GM12878 (cell line): ENCODE data around the gene CSMD2. TPM values are rescaled to one million over a fixed set of nuclear protein-coding genes. Genes with fewer than 3 reads are reported as not detected.

Experiments
- ATAC-seq: fragments of 200-7000 bp; cut with Tn5 transposase; 3 replicates; pipeline ENCODE4 v1.9.1; 2020; ENCODE audit warnings: mild to moderate bottlenecking, moderate library complexity
- BruUV-seq: library from RNA; stranded (reverse); fragments of 400-500 nt; replicated peaks from 2 replicates; lab custom pipeline; 2021; lab: Mats Ljungman, UMichigan
- CTCF ChIA-PET: fragments of 300-600 bp; sonication (Branson Sonifier 250); formaldehyde crosslinking; extraction: SDS; loops from one replicate; lab custom pipeline; 2021; ENCODE audit warnings: inconsistent platforms; lab: Yijun Ruan, JAX
- POLR2A ChIA-PET: fragments of 350-600 bp; formaldehyde crosslinking; extraction: SDS; loops from one replicate; lab custom pipeline; 2021; ENCODE audit warnings: inconsistent platforms; lab: Charles Lee
- RAD21 ChIA-PET: fragments of 300-600 bp; sonication (Branson Sonifier 250); formaldehyde crosslinking; loops from one replicate; lab custom pipeline; 2023; ENCODE audit warnings: antibody characterized with exemption; ENCODE audit not compliant: unreplicated experiment; lab: Charles Lee
- SMC1A ChIA-PET: fragments of 300-600 bp; sonication (Branson Sonifier 250); formaldehyde crosslinking; loops from one replicate; lab custom pipeline; 2023; ENCODE audit not compliant: unreplicated experiment, uncharacterized antibody; lab: Charles Lee
- DNase-seq: peaks from one replicate; pipeline ENCODE4 v3.0.0-alpha.2; 2011; ENCODE audit warnings: low read depth, low spot score
- FAIRE-seq: peaks from 3 replicates; lab custom pipeline; 2011; peaks lifted over from hg19 to GRCh38; lab: Jason Lieb, UNC
- H2AFZ ChIP-seq: 2 replicates; pipeline ENCODE4 v1.6.0; 2011; ENCODE audit warnings: low read depth, low read length, control low read depth; ENCODE audit not compliant: control insufficient read depth
- H3K27ac ChIP-seq: 2 replicates; pipeline ENCODE4 v1.5.1; 2011; ENCODE audit warnings: control low read depth; ENCODE audit not compliant: control insufficient read depth, insufficient read depth
- H3K27me3 ChIP-seq, 2 experiments: replicated peaks in 1 of 2; 2 replicates each; pipeline versions ENCODE4 v1.6.0 to v1.6.1; 2011; ENCODE audit warnings: low read length in 1 of 2; ENCODE audit not compliant: control insufficient read depth in 2 of 2, insufficient read depth in 2 of 2
- H3K36me3 ChIP-seq, 2 experiments: 2 replicates each; pipeline ENCODE4 v1.5.1; 2011; ENCODE audit warnings: low read length in 1 of 2; ENCODE audit not compliant: control insufficient read depth in 2 of 2, insufficient read depth in 2 of 2
- H3K4me1 ChIP-seq: 2 replicates; pipeline ENCODE4 v1.6.1; 2011; ENCODE audit warnings: mild to moderate bottlenecking, low read length, moderate library complexity, mixed read lengths; ENCODE audit not compliant: control insufficient read depth, insufficient read depth
- H3K4me2 ChIP-seq: 2 replicates; pipeline ENCODE4 v1.6.0; 2011; ENCODE audit warnings: control low read depth; ENCODE audit not compliant: control insufficient read depth, insufficient read depth
- H3K4me3 ChIP-seq: fragments of 200-600 bp; sonication (generic); 2 replicates; pipeline ENCODE4 v1.5.1; 2016
- H3K79me2 ChIP-seq: 2 replicates; pipeline ENCODE4 v1.6.0; 2011; ENCODE audit warnings: low read length; ENCODE audit not compliant: control insufficient read depth, insufficient read depth
- H3K9ac ChIP-seq: 2 replicates; pipeline ENCODE4 v1.8.0; 2011; ENCODE audit warnings: low read length, control low read depth, mixed read lengths; ENCODE audit not compliant: control insufficient read depth, insufficient read depth
- H3K9me3 ChIP-seq: replicated peaks from 3 replicates; pipeline ENCODE4 v1.5.1; 2011; ENCODE audit warnings: mild to moderate bottlenecking, low read length; ENCODE audit not compliant: control insufficient read depth, insufficient read depth
- H4K20me1 ChIP-seq: 2 replicates; pipeline ENCODE4 v1.6.0; 2011; ENCODE audit not compliant: control insufficient read depth, insufficient read depth
- CHD1 ChIP-seq: IDR thresholded peaks from 2 replicates; pipeline ENCODE4 v1.6.1; 2012; ENCODE audit warnings: low read depth, low read length, improper control_type of control experiment
- CTCF ChIP-seq, 3 experiments: IDR thresholded peaks in 2 of 3; conservative IDR thresholded peaks in 1 of 3; 2 replicates each; pipeline ENCODE4 v1.5.1; 2011; ENCODE audit warnings: low read depth in 3 of 3, low read length in 3 of 3, mild to moderate bottlenecking in 3 of 3, control low read depth in 2 of 3, moderate library complexity in 2 of 3, inconsistent platforms in 1 of 3, mixed read lengths in 1 of 3; ENCODE audit not compliant: control insufficient read depth in 2 of 3, insufficient read depth in 1 of 3; ENCODE audit errors: extremely low read depth in 1 of 3
- FOXK2 ChIP-seq: fragments of 450-650 bp; IDR thresholded peaks from 2 replicates; pipeline ENCODE4 v1.6.1; 2017; ENCODE audit warnings: mild to moderate bottlenecking, moderate library complexity
- IRF4 ChIP-seq: IDR thresholded peaks from 2 replicates; pipeline ENCODE4 v1.6.1; 2011; ENCODE audit warnings: low read depth, low read length
- KDM1A ChIP-seq: fragments of 200-600 bp; sonication (generic); IDR thresholded peaks from 2 replicates; pipeline ENCODE4 v1.6.1; 2016; ENCODE audit warnings: borderline replicate concordance
- LARP7 ChIP-seq: fragments of 450-650 bp; IDR thresholded peaks from 2 replicates; pipeline ENCODE4 v1.6.1; 2017; ENCODE audit warnings: mild to moderate bottlenecking
- MXI1 ChIP-seq: fragments of 150-350 bp; IDR thresholded peaks from 2 replicates; pipeline ENCODE4 v1.6.1; 2011; ENCODE audit warnings: low read depth, mild to moderate bottlenecking, inconsistent platforms, low read length, improper control_type of control experiment
- NFXL1 ChIP-seq: fragments of 450-650 bp; IDR thresholded peaks from 2 replicates; pipeline ENCODE4 v1.6.1; 2017; ENCODE audit warnings: antibody characterized with exemption, mild to moderate bottlenecking, borderline replicate concordance
- NFYB ChIP-seq: IDR thresholded peaks from 2 replicates; pipeline ENCODE4 v1.6.1; 2011; ENCODE audit warnings: low read depth, mild to moderate bottlenecking, low read length, improper control_type of control experiment, moderate library complexity; ENCODE audit not compliant: insufficient read depth
- PAX8 ChIP-seq: fragments of 450-650 bp; IDR thresholded peaks from 2 replicates; pipeline ENCODE4 v1.6.1; 2017; ENCODE audit warnings: mild to moderate bottlenecking, moderate library complexity
- PML ChIP-seq: IDR thresholded peaks from 2 replicates; pipeline ENCODE4 v1.6.1; 2012; ENCODE audit warnings: low read length, inconsistent platforms
- SPI1 ChIP-seq: IDR thresholded peaks from 2 replicates; pipeline ENCODE4 v1.6.1; 2011; ENCODE audit warnings: low read depth, mild to moderate bottlenecking, low read length, moderate library complexity, borderline replicate concordance; ENCODE audit not compliant: insufficient read depth
- TCF3 ChIP-seq: IDR thresholded peaks from 2 replicates; pipeline ENCODE4 v1.6.1; 2012; ENCODE audit warnings: low read depth, mild to moderate bottlenecking, low read length, borderline replicate concordance; ENCODE audit not compliant: insufficient read depth
- ZBED1 ChIP-seq: IDR thresholded peaks from 2 replicates; pipeline ENCODE4 v1.6.1; 2016; ENCODE audit warnings: borderline replicate concordance
- ZNF217 ChIP-seq: fragments of 450-650 bp; IDR thresholded peaks from 2 replicates; pipeline ENCODE4 v1.6.1; 2017; ENCODE audit warnings: antibody characterized with exemption, mild to moderate bottlenecking
- ZNF24 ChIP-seq: fragments of 450-650 bp; IDR thresholded peaks from 2 replicates; pipeline ENCODE4 v1.6.1; 2017; ENCODE audit warnings: antibody characterized with exemption, mild to moderate bottlenecking
- WGBS: methylation state at CpG from one replicate; pipeline ENCODE4 v1.1.6; 2016; ENCODE audit warnings: low lambda C conversion rate; ENCODE audit not compliant: insufficient replicate concordance, insufficient coverage; ENCODE audit errors: missing lambda C conversion rate; 5-methylcytosine and 5-hydroxymethylcytosine counted together
- in situ Hi-C: fragments of 300-500 bp; cut with MboI; formaldehyde crosslinking; loops from 9 replicates; pipeline ENCODE4 v1.14.3; 2018; ENCODE audit warnings: mixed read lengths
- intact Hi-C: fragments of 100-400 bp; cut with micrococcal nuclease; formaldehyde crosslinking; loops from one replicate; pipeline ENCODE4 v1.14.2; 2022; ENCODE audit not compliant: unreplicated experiment
- polyA plus RNA-seq, 11 experiments: library from polyadenylated mRNA; depleted of rRNA in 4 of 11; unstranded in 6 of 11; stranded (reverse) in 5 of 11; fragments of >200 nt; fragmentation: Nextera tagmentation in 4 of 11; fragmentation: Illumina TruSeq in 1 of 11; extraction: Ambion mirVana in 4 of 11; extraction: Trizol in 1 of 11; gene quantifications; 1 replicate in 1 of 11; 2 replicates in 10 of 11; pipeline versions ENCODE4 v1.2.1 to v1.2.3, GENCODE V29; 2011 to 2016; ENCODE audit warnings: inconsistent platforms in 2 of 11, missing spikeins in 2 of 11, low read depth in 1 of 11
- total RNA-seq, 4 experiments: library from RNA; depleted of rRNA in 3 of 4; stranded (reverse); fragments of >200 nt in 3 of 4; fragmentation: Illumina TruSeq in 1 of 4; extraction: Trizol in 1 of 4; gene quantifications; 2 replicates each; pipeline versions ENCODE4 v1.2.1 to v1.2.3, GENCODE V29; 2013 to 2021
- TF ChIP-seq, protein P1 (sequence below): fragments of 450-650 bp; conservative IDR thresholded peaks from 2 replicates; pipeline ENCODE4 v1.6.1; 2017; ENCODE audit warnings: mild to moderate bottlenecking, moderate library complexity

Gene CSMD2
- total and polyA plus RNA-seq, 10 of the 15 experiments (the other 5 are each of a cell fraction or from before 2014, with no cell fraction given): under 0.01 TPM; not detected in 9

DNA sequence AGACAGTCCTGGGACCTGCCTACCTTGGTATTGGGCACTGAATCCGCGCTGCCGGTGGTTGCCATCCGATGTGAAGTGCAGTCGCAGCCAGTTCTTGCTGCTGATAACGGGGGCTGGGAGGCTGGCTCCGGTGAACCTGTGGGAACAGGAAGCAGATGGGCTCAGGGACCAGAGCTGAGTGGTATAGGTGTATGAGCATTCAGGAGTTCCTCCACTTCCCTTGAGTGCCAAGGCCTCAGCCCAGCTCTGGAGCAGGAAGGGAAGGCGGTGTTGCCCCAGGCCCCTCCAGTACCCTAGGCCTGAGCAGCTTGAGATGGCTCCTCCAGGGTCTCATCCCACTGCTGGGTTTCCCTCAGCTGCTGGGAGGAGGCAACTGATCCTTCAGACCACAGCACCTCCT, 318.2 kb downstream of the CSMD2 start:
- H3K36me3 ChIP-seq: no peaks in the 10 kb centered on the region
- ChIA-PET POLR2A (no interaction called here), CTCF (no interaction called here), SMC1A (interaction anchor here (2.0 kb wide), 1 partner anchor 166 kb away, joined by 5 read pairs; no protein-coding TSS in a partner anchor), RAD21 (no interaction called here)
- H2AFZ ChIP-seq: no peak overlapping the region
- FAIRE-seq (no peak), DNase-seq (no peak), ATAC-seq (no peak)
- TF ChIP-seq TCF3 (no peak), LARP7 (no peak), PAX8 (no peak)
- 72% methylated on average over 8 of the region's 8 CpGs for WGBS
- no peak overlapping the region for H3K4me3 ChIP-seq
- H3K4me2 ChIP-seq: no peak overlapping the region
- H3K9ac ChIP-seq: no peak overlapping the region
- H3K79me2 ChIP-seq: no peaks in the 10 kb centered on the region
- no peaks in the 10 kb centered on the region; a peak in 2 of 4 replicates for H3K27me3 ChIP-seq
- no peak overlapping the region for H3K27ac ChIP-seq
- no peaks in the 10 kb centered on the region for H3K4me1 ChIP-seq
- in situ Hi-C loops (no loop called here), intact Hi-C loops (no loop called here)
- no peaks in the 10 kb centered on the region for H3K9me3 ChIP-seq
- no TSS peak for BruUV-seq
- H4K20me1 ChIP-seq: no peaks in the 10 kb centered on the region

- H3K4me3 ChIP-seq: no peak overlapping the region
- no peaks in the 10 kb centered on the region for H3K4me1 ChIP-seq
- SMC1A ChIA-PET: interaction anchor here (1.6 kb wide), 1 partner anchor 170 kb away, joined by 4 read pairs; no protein-coding TSS in a partner anchor
- no peaks in the 10 kb centered on the region; a peak in 2 of 4 replicates for H3K27me3 ChIP-seq
- no peaks in the 10 kb centered on the region for H3K36me3 ChIP-seq
- no peaks in the 10 kb centered on the region for H4K20me1 ChIP-seq
- POLR2A ChIA-PET: no interaction called here
- BruUV-seq: no TSS peak
- H3K9me3 ChIP-seq: no peaks in the 10 kb centered on the region
- no peaks in the 10 kb centered on the region for H3K79me2 ChIP-seq
- in situ Hi-C loops: no loop called here
- CTCF ChIA-PET: no interaction called here
- RAD21 ChIA-PET: no interaction called here
- FAIRE-seq (no peak), DNase-seq (no peak), ATAC-seq (no peak)
- no peak overlapping the region for H3K4me2 ChIP-seq
- intact Hi-C loops: no loop called here
- H3K27ac ChIP-seq: no peak overlapping the region
- no peak overlapping the region for H3K9ac ChIP-seq
- no peak overlapping the region for H2AFZ ChIP-seq
- WGBS: 34% methylated on average over 5 of the region's 5 CpGs
- no peak for TF ChIP-seq CTCF (IDR thresholded peaks at IDR 0.05 in 2 of 3, conservative IDR thresholded peaks at IDR 0.05 in 1 of 3; ENCODE audit: control insufficient read depth in 2 of 3, extremely low read depth in 1 of 3, insufficient read depth in 1 of 3, low read depth in 3 of 3, low read length in 3 of 3)
- TF ChIP-seq CHD1: no peak
- no peak for TF ChIP-seq IRF4
- no peak for TF ChIP-seq KDM1A
- no peak for TF ChIP-seq ZNF217
- no peak for TF ChIP-seq MXI1
- no peak for TF ChIP-seq ZBED1
- TF ChIP-seq FOXK2: no peak
- no peak for TF ChIP-seq PML
- TF ChIP-seq PAX8: no peak
- no peak for TF ChIP-seq ZNF24
- TF ChIP-seq, protein P1, sequence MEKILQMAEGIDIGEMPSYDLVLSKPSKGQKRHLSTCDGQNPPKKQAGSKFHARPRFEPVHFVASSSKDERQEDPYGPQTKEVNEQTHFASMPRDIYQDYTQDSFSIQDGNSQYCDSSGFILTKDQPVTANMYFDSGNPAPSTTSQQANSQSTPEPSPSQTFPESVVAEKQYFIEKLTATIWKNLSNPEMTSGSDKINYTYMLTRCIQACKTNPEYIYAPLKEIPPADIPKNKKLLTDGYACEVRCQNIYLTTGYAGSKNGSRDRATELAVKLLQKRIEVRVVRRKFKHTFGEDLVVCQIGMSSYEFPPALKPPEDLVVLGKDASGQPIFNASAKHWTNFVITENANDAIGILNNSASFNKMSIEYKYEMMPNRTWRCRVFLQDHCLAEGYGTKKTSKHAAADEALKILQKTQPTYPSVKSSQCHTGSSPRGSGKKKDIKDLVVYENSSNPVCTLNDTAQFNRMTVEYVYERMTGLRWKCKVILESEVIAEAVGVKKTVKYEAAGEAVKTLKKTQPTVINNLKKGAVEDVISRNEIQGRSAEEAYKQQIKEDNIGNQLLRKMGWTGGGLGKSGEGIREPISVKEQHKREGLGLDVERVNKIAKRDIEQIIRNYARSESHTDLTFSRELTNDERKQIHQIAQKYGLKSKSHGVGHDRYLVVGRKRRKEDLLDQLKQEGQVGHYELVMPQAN: no peak
- TF ChIP-seq NFXL1: no peak
- TF ChIP-seq SPI1: no peak
- TF ChIP-seq NFYB: no peak
Measured at GRCh38 chr1:33844166-33844565, 320.9 kb downstream of the CSMD2 start.
